Right lobe of liver (tissue), 4 donors: ENCODE measurements around the gene GNAQ.

Experiments used
- POLR2A ChIP-seq: fragments of 450-650 bp; IDR thresholded peaks from one replicate; pipeline ENCODE4 v1.6.1; 2017; ENCODE audit warnings: antibody characterized with exemption, mild to moderate bottlenecking
- TF ChIP-seq, protein P1 (sequence below), 4 donors: fragments of 200-600 bp in 3 of 4; fragments of 450-650 bp in 1 of 4; IDR thresholded peaks; one replicate each; pipeline versions ENCODE4 v1.5.1 to v1.8.0; 2016 to 2022; ENCODE audit warnings: antibody characterized with exemption in 4 of 4, mild to moderate bottlenecking in 2 of 4
- donor health status: DM: no; HTN: no; CAD: no.
- donor health status: DM: no; HTN: no; CAD: no.
- donor health status: DM: no; HTN: yes; CAD: no.

- TF ChIP-seq POLR2A = no peak
- TF ChIP-seq, protein P1, sequence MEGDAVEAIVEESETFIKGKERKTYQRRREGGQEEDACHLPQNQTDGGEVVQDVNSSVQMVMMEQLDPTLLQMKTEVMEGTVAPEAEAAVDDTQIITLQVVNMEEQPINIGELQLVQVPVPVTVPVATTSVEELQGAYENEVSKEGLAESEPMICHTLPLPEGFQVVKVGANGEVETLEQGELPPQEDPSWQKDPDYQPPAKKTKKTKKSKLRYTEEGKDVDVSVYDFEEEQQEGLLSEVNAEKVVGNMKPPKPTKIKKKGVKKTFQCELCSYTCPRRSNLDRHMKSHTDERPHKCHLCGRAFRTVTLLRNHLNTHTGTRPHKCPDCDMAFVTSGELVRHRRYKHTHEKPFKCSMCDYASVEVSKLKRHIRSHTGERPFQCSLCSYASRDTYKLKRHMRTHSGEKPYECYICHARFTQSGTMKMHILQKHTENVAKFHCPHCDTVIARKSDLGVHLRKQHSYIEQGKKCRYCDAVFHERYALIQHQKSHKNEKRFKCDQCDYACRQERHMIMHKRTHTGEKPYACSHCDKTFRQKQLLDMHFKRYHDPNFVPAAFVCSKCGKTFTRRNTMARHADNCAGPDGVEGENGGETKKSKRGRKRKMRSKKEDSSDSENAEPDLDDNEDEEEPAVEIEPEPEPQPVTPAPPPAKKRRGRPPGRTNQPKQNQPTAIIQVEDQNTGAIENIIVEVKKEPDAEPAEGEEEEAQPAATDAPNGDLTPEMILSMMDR (IDR thresholded peaks at IDR 0.05) = no peak
Observed at GRCh38 chr9:78005231-78006002, 26.2 kb downstream of the GNAQ start.
